Prostate gland (tissue), 2 donors: Measurements from ENCODE around the gene CADM3.

Experiments
- POLR2AphosphoS5 ChIP-seq: sonication (generic); formaldehyde crosslinking; IDR thresholded peaks from one replicate; pipeline ENCODE4 v1.6.1; 2017; ENCODE audit warnings: antibody characterized with exemption
- TF ChIP-seq, protein P1 (sequence below), 4 experiments: fragments of 200-600 bp in 2 of 4; fragments of 450-650 bp in 2 of 4; sonication (generic) in 2 of 4; IDR thresholded peaks; 1 replicate in 3 of 4; 2 replicates in 1 of 4; pipeline ENCODE4 v1.5.1; 2016 to 2019; ENCODE audit warnings: antibody characterized with exemption in 4 of 4, mild to moderate bottlenecking in 2 of 4, moderate library complexity in 2 of 4

DNA sequence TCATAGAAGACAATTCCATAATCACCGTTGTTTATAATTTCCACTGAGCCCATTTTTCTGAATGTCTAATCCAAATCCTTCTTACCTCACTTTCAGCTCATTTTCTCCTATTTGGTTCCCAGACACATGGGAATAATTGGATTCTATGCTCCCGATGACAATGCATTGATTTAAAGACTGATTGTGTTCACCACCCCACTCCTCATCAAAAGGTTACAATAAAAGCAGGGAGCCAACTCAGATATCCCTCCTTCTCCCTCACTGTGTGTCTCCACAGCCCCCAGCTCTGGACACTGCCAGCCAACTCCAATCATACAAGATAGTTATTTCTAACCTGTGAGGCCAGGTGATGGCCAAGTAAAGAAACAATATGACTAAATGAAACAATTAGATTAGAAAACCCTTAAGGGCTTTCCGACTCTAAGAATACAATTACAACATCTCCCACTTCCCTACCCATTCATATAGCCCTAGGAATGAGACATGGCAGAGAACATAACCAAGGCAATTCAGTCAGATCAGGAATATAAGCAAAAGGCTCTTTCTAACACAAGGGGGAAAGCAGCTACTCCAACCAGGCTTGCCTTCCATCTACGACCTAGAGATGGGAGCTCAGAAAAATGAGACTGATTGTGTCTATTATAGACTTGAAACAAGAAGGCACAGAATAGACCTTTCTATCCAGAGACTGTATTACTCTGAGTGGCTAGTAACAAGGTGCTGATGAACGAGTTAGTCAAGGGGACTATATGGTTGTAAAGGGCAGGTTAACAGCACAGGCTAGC, 28.5 kb upstream of the CADM3 start:
- TF ChIP-seq, protein P1, sequence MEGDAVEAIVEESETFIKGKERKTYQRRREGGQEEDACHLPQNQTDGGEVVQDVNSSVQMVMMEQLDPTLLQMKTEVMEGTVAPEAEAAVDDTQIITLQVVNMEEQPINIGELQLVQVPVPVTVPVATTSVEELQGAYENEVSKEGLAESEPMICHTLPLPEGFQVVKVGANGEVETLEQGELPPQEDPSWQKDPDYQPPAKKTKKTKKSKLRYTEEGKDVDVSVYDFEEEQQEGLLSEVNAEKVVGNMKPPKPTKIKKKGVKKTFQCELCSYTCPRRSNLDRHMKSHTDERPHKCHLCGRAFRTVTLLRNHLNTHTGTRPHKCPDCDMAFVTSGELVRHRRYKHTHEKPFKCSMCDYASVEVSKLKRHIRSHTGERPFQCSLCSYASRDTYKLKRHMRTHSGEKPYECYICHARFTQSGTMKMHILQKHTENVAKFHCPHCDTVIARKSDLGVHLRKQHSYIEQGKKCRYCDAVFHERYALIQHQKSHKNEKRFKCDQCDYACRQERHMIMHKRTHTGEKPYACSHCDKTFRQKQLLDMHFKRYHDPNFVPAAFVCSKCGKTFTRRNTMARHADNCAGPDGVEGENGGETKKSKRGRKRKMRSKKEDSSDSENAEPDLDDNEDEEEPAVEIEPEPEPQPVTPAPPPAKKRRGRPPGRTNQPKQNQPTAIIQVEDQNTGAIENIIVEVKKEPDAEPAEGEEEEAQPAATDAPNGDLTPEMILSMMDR (IDR thresholded peaks at IDR 0.05): no peak
- TF ChIP-seq POLR2AphosphoS5: no peak
